H1 (cell line): ENCODE data around the gene ORAI3. TPM values are rescaled to one million over a fixed set of nuclear protein-coding genes. Genes with fewer than 3 reads are reported as not detected.

Experiments
- GTF2F1 ChIP-seq: IDR thresholded peaks from 2 replicates; pipeline ENCODE4 v1.6.1; 2012; ENCODE audit warnings: low read depth, low read length, improper control_type of control experiment, borderline replicate concordance
- HDAC6 ChIP-seq: IDR thresholded peaks from one replicate; pipeline ENCODE4 v1.7.1; 2012; ENCODE audit warnings: low read depth, mild to moderate bottlenecking, inconsistent platforms, low read length, moderate library complexity
- NRF1 ChIP-seq: IDR thresholded peaks from 2 replicates; pipeline ENCODE4 v1.6.1; 2011; ENCODE audit warnings: mild to moderate bottlenecking, low read depth, low read length, improper control_type of control experiment
- polyA plus RNA-seq, 7 experiments: library from polyadenylated mRNA; depleted of rRNA in 3 of 7; stranded (reverse) in 5 of 7; unstranded in 2 of 7; fragments of >200 nt in 5 of 7; fragments of 200-250 nt in 2 of 7; gene quantifications; 1 replicate in 5 of 7; 2 replicates in 1 of 7; 4 replicates in 1 of 7; pipeline versions ENCODE4 v1.2.1 to v1.2.3, GENCODE V29; 2011 to 2013; ENCODE audit warnings: missing spikeins in 2 of 7, mixed read lengths in 2 of 7
- total RNA-seq: library from RNA; stranded (reverse); fragmentation: NEBNext Ultra II Directional; extraction: Animal tissue kit (Norgen Biotek cat#: 25700); gene quantifications from 2 replicates; pipeline ENCODE4 v1.2.1, GENCODE V29; 2021

ORAI3 gene
- total and polyA plus RNA-seq, 2 of the 8 experiments (the other 6 are each of a cell fraction or from before 2014, with no cell fraction given) = 8.7 to 24.5 TPM

- TF ChIP-seq GTF2F1 (no peak), HDAC6 (no peak), NRF1 (no peak)
- TF ChIP-seq, all 59 proteins: peak for 0
These were observed 2.9 kb downstream of the ORAI3 start (continued) for GRCh38 chr16:30951750-30952149.
